IPS-15b (cell line): ENCODE measurements around the gene SPRING1.

Source experiments
- H3K27me3 ChIP-seq: one replicate; pipeline ENCODE4 v1.6.1; 2013; ENCODE audit warnings: low read length; ENCODE audit not compliant: control insufficient read depth, insufficient read depth
- H3K36me3 ChIP-seq: one replicate; pipeline ENCODE4 v1.6.1; 2013; ENCODE audit warnings: low read length; ENCODE audit not compliant: control insufficient read depth, insufficient read depth
- H3K4me1 ChIP-seq: one replicate; pipeline ENCODE4 v1.6.1; 2013; ENCODE audit warnings: mild to moderate bottlenecking, low read length; ENCODE audit not compliant: control insufficient read depth, insufficient read depth
- H3K4me3 ChIP-seq: one replicate; pipeline ENCODE4 v1.5.1; 2013; ENCODE audit warnings: low read depth, low read length
- H3K9ac ChIP-seq: one replicate; pipeline ENCODE4 v1.6.1; 2013; ENCODE audit warnings: low read depth, mild to moderate bottlenecking, low read length
- H3K9me3 ChIP-seq: one replicate; pipeline ENCODE4 v1.6.1; 2013; ENCODE audit warnings: mild to moderate bottlenecking, low read length; ENCODE audit not compliant: control insufficient read depth, insufficient read depth

The SPRING1 gene

GRCh38 chr12:116736962-116737773 lies 701 bp downstream of the SPRING1 start:
- Histone ChIP-seq H3K36me3 (no peaks in the 10 kb centered on the region), H3K9me3 (no peaks in the 10 kb centered on the region), H3K9ac (peak overlapping the region; percentile 32), H3K4me3 (peak overlapping the region; percentile 98), H3K4me1 (peaks cover 6% of the 10 kb centered on the region), H3K27me3 (no peaks in the 10 kb centered on the region)

- no peaks in the 10 kb centered on the region for H3K9me3 ChIP-seq
- H3K4me3 ChIP-seq, result peak overlapping the region; percentile 98
- H3K9ac ChIP-seq, result no peak overlapping the region
- no peaks in the 10 kb centered on the region for H3K27me3 ChIP-seq
- no peaks in the 10 kb centered on the region for H3K36me3 ChIP-seq
- H3K4me1 ChIP-seq, result peaks cover 6% of the 10 kb centered on the region
These were observed 1.8 kb downstream of the SPRING1 start for GRCh38 chr12:116735951-116736599.

- no peaks in the 10 kb centered on the region for H3K9me3 ChIP-seq
- H3K36me3 ChIP-seq, result no peaks in the 10 kb centered on the region
- H3K4me3 ChIP-seq, result no peak overlapping the region
- no peaks in the 10 kb centered on the region for H3K27me3 ChIP-seq
- H3K9ac ChIP-seq, result no peak overlapping the region
- peaks cover 6% of the 10 kb centered on the region for H3K4me1 ChIP-seq
These were observed 2.8 kb downstream of the SPRING1 start for GRCh38 chr12:116735084-116735483.

GRCh38 chr12:116734156-116734768 lies 3.6 kb downstream of the SPRING1 start:
- Histone ChIP-seq H3K9ac (no peak overlapping the region), H3K4me3 (no peak overlapping the region), H3K9me3 (no peaks in the 10 kb centered on the region), H3K4me1 (peaks cover 6% of the 10 kb centered on the region), H3K27me3 (no peaks in the 10 kb centered on the region), H3K36me3 (no peaks in the 10 kb centered on the region)

- Histone ChIP-seq H3K4me1 (peaks cover 4% of the 10 kb centered on the region), H3K36me3 (no peaks in the 10 kb centered on the region), H3K9me3 (no peaks in the 10 kb centered on the region), H3K4me3 (no peak overlapping the region), H3K9ac (no peak overlapping the region), H3K27me3 (no peaks in the 10 kb centered on the region)
These were observed 6.1 kb downstream of the SPRING1 start for GRCh38 chr12:116731801-116732200.

- H3K4me1 ChIP-seq, result no peaks in the 10 kb centered on the region
- H3K4me3 ChIP-seq, result no peak overlapping the region
- no peaks in the 10 kb centered on the region for H3K9me3 ChIP-seq
- no peaks in the 10 kb centered on the region for H3K36me3 ChIP-seq
- no peaks in the 10 kb centered on the region for H3K27me3 ChIP-seq
- no peak overlapping the region for H3K9ac ChIP-seq
These were observed 10.0 kb downstream of the SPRING1 start for GRCh38 chr12:116727891-116728290.

GRCh38 chr12:116727261-116727660 lies 10.6 kb downstream of the SPRING1 start:
- Histone ChIP-seq H3K9ac (no peak overlapping the region), H3K4me1 (no peaks in the 10 kb centered on the region), H3K9me3 (no peaks in the 10 kb centered on the region), H3K27me3 (no peaks in the 10 kb centered on the region), H3K4me3 (no peak overlapping the region), H3K36me3 (no peaks in the 10 kb centered on the region)

- Histone ChIP-seq H3K9ac (no peak overlapping the region), H3K9me3 (no peaks in the 10 kb centered on the region), H3K4me3 (no peak overlapping the region), H3K36me3 (no peaks in the 10 kb centered on the region), H3K4me1 (no peaks in the 10 kb centered on the region), H3K27me3 (no peaks in the 10 kb centered on the region)
These were observed 11.2 kb downstream of the SPRING1 start for GRCh38 chr12:116726694-116727093.

- Histone ChIP-seq H3K4me1 (no peaks in the 10 kb centered on the region), H3K27me3 (no peaks in the 10 kb centered on the region), H3K36me3 (no peaks in the 10 kb centered on the region), H3K9me3 (no peaks in the 10 kb centered on the region), H3K4me3 (no peak overlapping the region), H3K9ac (no peak overlapping the region)
These were observed 15.6 kb downstream of the SPRING1 start for GRCh38 chr12:116722245-116722644.

GRCh38 chr12:116719731-116720528 lies 17.9 kb downstream of the SPRING1 start:
- no peak overlapping the region for H3K9ac ChIP-seq
- H3K9me3 ChIP-seq, result no peaks in the 10 kb centered on the region
- no peaks in the 10 kb centered on the region for H3K27me3 ChIP-seq
- no peak overlapping the region for H3K4me3 ChIP-seq
- no peaks in the 10 kb centered on the region for H3K36me3 ChIP-seq
- H3K4me1 ChIP-seq, result no peaks in the 10 kb centered on the region

GRCh38 chr12:116718655-116719454 lies 19.0 kb downstream of the SPRING1 start:
- Histone ChIP-seq H3K27me3 (no peaks in the 10 kb centered on the region), H3K36me3 (no peaks in the 10 kb centered on the region), H3K9ac (no peak overlapping the region), H3K4me3 (no peak overlapping the region), H3K4me1 (no peaks in the 10 kb centered on the region), H3K9me3 (no peaks in the 10 kb centered on the region)
